Stimulated activated CD4-positive, alpha-beta T cell treated with anti-CD3 and anti-CD28 coated beads, Interleukin-1b, Interleukin-23, amount 100 ng/mL, for 1 hour (primary cell): Measurements from ENCODE around the gene SEMA6C.
A peak's percentile ranks its signal among the peaks of the same experiment; 100 is the strongest.
"Not testable (repeated sequence)": the region's sequence is repeated elsewhere in the genome, so short reads cannot be mapped to it uniquely, and the experiment has no call there.

Source experiments
- DNase-seq, 2 donors: peaks; one replicate each; pipeline ENCODE4 v3.0.0-alpha.2; 2020; ENCODE audit warnings: low read depth in 2 of 2

Gene SEMA6C

GRCh38 chr1:151130987-151131586 lies 15.3 kb downstream of the SEMA6C start:
- DNase-seq, result peak; percentile 41 to 61

- no peak for DNase-seq
Observed at GRCh38 chr1:151128800-151129199, 17.6 kb downstream of the SEMA6C start.

- DNase-seq, result no peak
Observed at GRCh38 chr1:151124763-151125403, 21.5 kb downstream of the SEMA6C start.

GRCh38 chr1:151113877-151114276 lies 32.6 kb downstream of the SEMA6C start:
- no peak for DNase-seq

GRCh38 chr1:151108331-151108730 lies 38.1 kb downstream of the SEMA6C start:
- no peak for DNase-seq

GRCh38 chr1:151106894-151107293 lies 39.5 kb downstream of the SEMA6C start:
- DNase-seq, result no peak

GRCh38 chr1:151104630-151105029 lies 41.8 kb downstream of the SEMA6C start:
- no peak for DNase-seq

GRCh38 chr1:151098126-151098525 lies 48.3 kb downstream of the SEMA6C start:
- no peak for DNase-seq

- DNase-seq, result not testable (repeated sequence)
Observed at GRCh38 chr1:151097426-151097825, 49.0 kb downstream of the SEMA6C start.

GRCh38 chr1:151085953-151086559 lies 60.4 kb downstream of the SEMA6C start:
- no peak for DNase-seq
